IMR-90 (cell line): ENCODE data around the gene NFIX.

Source experiments
- MAFK ChIP-seq: IDR thresholded peaks from 2 replicates; pipeline ENCODE4 v1.6.1; 2012; ENCODE audit warnings: low read depth, low read length, improper control_type of control experiment
- MAZ ChIP-seq: IDR thresholded peaks from 2 replicates; pipeline ENCODE4 v1.6.1; 2012; ENCODE audit warnings: low read depth, mild to moderate bottlenecking, low read length, improper control_type of control experiment, moderate library complexity, borderline replicate concordance
- MXI1 ChIP-seq: IDR thresholded peaks from 2 replicates; pipeline ENCODE4 v1.6.1; 2012; ENCODE audit warnings: low read depth, mild to moderate bottlenecking, low read length, moderate library complexity, borderline replicate concordance
- POLR2A ChIP-seq: IDR thresholded peaks from 2 replicates; pipeline ENCODE4 v1.6.1; 2012; ENCODE audit warnings: mild to moderate bottlenecking, low read depth, low read length
- RAD21 ChIP-seq: IDR thresholded peaks from 2 replicates; pipeline ENCODE4 v1.6.1; 2012; ENCODE audit warnings: low read length, improper control_type of control experiment
- RCOR1 ChIP-seq: IDR thresholded peaks from 2 replicates; pipeline ENCODE4 v1.6.1; 2012; ENCODE audit warnings: mild to moderate bottlenecking, low read length, improper control_type of control experiment; ENCODE audit not compliant: insufficient replicate concordance
- RFX5 ChIP-seq: IDR thresholded peaks from 2 replicates; pipeline ENCODE4 v1.8.0; 2012; ENCODE audit warnings: low read depth, mild to moderate bottlenecking, low read length, moderate library complexity
- TF ChIP-seq, protein P1 (sequence below): fragments of 150-350 bp; IDR thresholded peaks from 2 replicates; pipeline ENCODE4 v1.6.1; 2016; ENCODE audit warnings: low read depth, mild to moderate bottlenecking, low read length, moderate library complexity, borderline replicate concordance
- TF ChIP-seq, protein P2 (sequence below): conservative IDR thresholded peaks from 2 replicates; pipeline ENCODE4 v1.5.1; 2012; ENCODE audit warnings: mild to moderate bottlenecking, low read depth, low read length, improper control_type of control experiment

DNA sequence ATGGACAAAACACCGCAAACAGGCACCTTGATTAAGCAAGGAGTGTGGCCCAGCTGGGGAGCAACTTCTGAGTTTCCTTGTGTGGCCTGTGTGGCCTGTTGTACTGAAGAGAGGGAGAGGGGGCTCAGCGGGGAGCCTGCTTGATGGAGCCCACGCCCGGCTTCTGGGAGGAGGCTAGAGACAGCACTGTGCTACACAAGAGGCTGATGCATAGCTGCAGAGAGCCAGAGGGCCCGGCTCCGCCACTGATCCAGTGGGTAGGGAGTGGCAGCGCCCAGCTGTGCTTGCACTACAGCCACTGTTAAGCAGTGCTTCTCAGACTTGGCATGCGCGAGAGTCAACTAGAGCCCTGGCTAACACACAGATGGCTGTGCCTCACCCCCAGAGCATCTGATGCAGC is 88.4 kb downstream of the NFIX start:
- TF ChIP-seq, protein P1, sequence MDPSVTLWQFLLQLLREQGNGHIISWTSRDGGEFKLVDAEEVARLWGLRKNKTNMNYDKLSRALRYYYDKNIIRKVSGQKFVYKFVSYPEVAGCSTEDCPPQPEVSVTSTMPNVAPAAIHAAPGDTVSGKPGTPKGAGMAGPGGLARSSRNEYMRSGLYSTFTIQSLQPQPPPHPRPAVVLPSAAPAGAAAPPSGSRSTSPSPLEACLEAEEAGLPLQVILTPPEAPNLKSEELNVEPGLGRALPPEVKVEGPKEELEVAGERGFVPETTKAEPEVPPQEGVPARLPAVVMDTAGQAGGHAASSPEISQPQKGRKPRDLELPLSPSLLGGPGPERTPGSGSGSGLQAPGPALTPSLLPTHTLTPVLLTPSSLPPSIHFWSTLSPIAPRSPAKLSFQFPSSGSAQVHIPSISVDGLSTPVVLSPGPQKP: no peak
- TF ChIP-seq, protein P2, sequence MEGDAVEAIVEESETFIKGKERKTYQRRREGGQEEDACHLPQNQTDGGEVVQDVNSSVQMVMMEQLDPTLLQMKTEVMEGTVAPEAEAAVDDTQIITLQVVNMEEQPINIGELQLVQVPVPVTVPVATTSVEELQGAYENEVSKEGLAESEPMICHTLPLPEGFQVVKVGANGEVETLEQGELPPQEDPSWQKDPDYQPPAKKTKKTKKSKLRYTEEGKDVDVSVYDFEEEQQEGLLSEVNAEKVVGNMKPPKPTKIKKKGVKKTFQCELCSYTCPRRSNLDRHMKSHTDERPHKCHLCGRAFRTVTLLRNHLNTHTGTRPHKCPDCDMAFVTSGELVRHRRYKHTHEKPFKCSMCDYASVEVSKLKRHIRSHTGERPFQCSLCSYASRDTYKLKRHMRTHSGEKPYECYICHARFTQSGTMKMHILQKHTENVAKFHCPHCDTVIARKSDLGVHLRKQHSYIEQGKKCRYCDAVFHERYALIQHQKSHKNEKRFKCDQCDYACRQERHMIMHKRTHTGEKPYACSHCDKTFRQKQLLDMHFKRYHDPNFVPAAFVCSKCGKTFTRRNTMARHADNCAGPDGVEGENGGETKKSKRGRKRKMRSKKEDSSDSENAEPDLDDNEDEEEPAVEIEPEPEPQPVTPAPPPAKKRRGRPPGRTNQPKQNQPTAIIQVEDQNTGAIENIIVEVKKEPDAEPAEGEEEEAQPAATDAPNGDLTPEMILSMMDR: no peak
- TF ChIP-seq RCOR1 (no peak), MAFK (no peak), POLR2A (no peak), MXI1 (no peak), MAZ (no peak), RFX5 (no peak), RAD21 (no peak)
